ENCODE data around the gene FTO.

GRCh38 chr16:53809088-53809932 lies 105.4 kb downstream of the FTO start:
- TF ChIP-seq CTCF (IDR thresholded peaks at IDR 0.05) (no peak), POLR2A (IDR thresholded peaks at IDR 0.05) (no peak), EP300 (IDR thresholded peaks at IDR 0.05) (no peak)

Data from tibial nerve (tissue), 4 donors.